ENCODE measurements around the gene CAMK2A.

CAMK2A gene

GRCh38 chr5:150289551-150290390 lies at the start of gene CAMK2A:
TSS of gene CAMK2A (minus strand) at chr5:150289773. CDS start at chr5:150289625, 148 bp downstream.
- no peak for DNase-seq (ENCODE audit: low read depth)

GRCh38 chr5:150339165-150339564 lies 49.6 kb upstream of the CAMK2A start:
- DNase-seq (ENCODE audit: low read depth) = no peak

- no peak for DNase-seq (ENCODE audit: low read depth)
Measured at GRCh38 chr5:150338546-150338945, 49.0 kb upstream of the CAMK2A start.

- no peak for DNase-seq (ENCODE audit: low read depth)
Measured at GRCh38 chr5:150335778-150336177, 46.2 kb upstream of the CAMK2A start.

GRCh38 chr5:150333400-150333799 lies 43.8 kb upstream of the CAMK2A start:
- DNase-seq (ENCODE audit: low read depth) = no peak

GRCh38 chr5:150329881-150330876 lies 40.6 kb upstream of the CAMK2A start:
- no peak for DNase-seq (ENCODE audit: low read depth)

GRCh38 chr5:150329038-150329437 lies 39.5 kb upstream of the CAMK2A start:
- DNase-seq (ENCODE audit: low read depth) = no peak

- no peak for DNase-seq (ENCODE audit: low read depth)
Measured at GRCh38 chr5:150328515-150328914, 38.9 kb upstream of the CAMK2A start.

GRCh38 chr5:150327139-150327538 lies 37.6 kb upstream of the CAMK2A start:
- no peak for DNase-seq (ENCODE audit: low read depth)

- DNase-seq (ENCODE audit: low read depth) = no peak
Measured at GRCh38 chr5:150326707-150327106, 37.1 kb upstream of the CAMK2A start.

GRCh38 chr5:150325426-150325825 lies 35.9 kb upstream of the CAMK2A start:
- no peak for DNase-seq (ENCODE audit: low read depth)

- DNase-seq (ENCODE audit: low read depth) = no peak
Measured at GRCh38 chr5:150323819-150324218, 34.2 kb upstream of the CAMK2A start.

- no peak for DNase-seq (ENCODE audit: low read depth)
Measured at GRCh38 chr5:150323092-150323491, 33.5 kb upstream of the CAMK2A start.

- no peak for DNase-seq (ENCODE audit: low read depth)
Measured at GRCh38 chr5:150322202-150322601, 32.6 kb upstream of the CAMK2A start.

- DNase-seq (ENCODE audit: low read depth) = no peak
Measured at GRCh38 chr5:150321784-150322183, 32.2 kb upstream of the CAMK2A start.

GRCh38 chr5:150321211-150321610 lies 31.6 kb upstream of the CAMK2A start:
- no peak for DNase-seq (ENCODE audit: low read depth)

GRCh38 chr5:150320044-150320613 lies 30.6 kb upstream of the CAMK2A start:
- no peak for DNase-seq (ENCODE audit: low read depth)

GRCh38 chr5:150319484-150319790 lies 29.9 kb upstream of the CAMK2A start:
- DNase-seq (ENCODE audit: low read depth) = no peak

GRCh38 chr5:150318613-150319483 lies 29.3 kb upstream of the CAMK2A start:
- no peak for DNase-seq (ENCODE audit: low read depth)

- DNase-seq (ENCODE audit: low read depth) = no peak
Measured at GRCh38 chr5:150317048-150318003, 27.8 kb upstream of the CAMK2A start.

All from activated T-helper 1 cell treated with Interleukin-2 at 50 U/mL for 16 hours (primary cell).